Sigmoid colon (tissue), 7 donors: ENCODE results near the gene PLEKHA6. TPM values are rescaled to one million over a fixed set of nuclear protein-coding genes. Genes with fewer than 3 reads are reported as not detected.

ENCODE experiments used
- DNase-seq: peaks from one replicate; pipeline ENCODE4 v3.0.0-alpha.2; 2019
- H3K27ac ChIP-seq, 4 donors: fragments of 200-600 bp; sonication (generic); one replicate each; pipeline ENCODE4 v1.5.1; 2016 to 2019; ENCODE audit warnings: mild to moderate bottlenecking in 1 of 4
- H3K27me3 ChIP-seq, 3 donors: fragments of 200-600 bp; sonication (generic); one replicate each; pipeline ENCODE4 v1.5.1; 2019; ENCODE audit warnings: mild to moderate bottlenecking in 1 of 3
- H3K36me3 ChIP-seq, 4 donors: fragments of 200-600 bp; sonication (generic); one replicate each; pipeline ENCODE4 v1.5.1; 2016 to 2019
- H3K4me1 ChIP-seq, 4 donors: fragments of 200-600 bp; sonication (generic); one replicate each; pipeline ENCODE4 v1.5.1; 2017 to 2019
- H3K4me3 ChIP-seq, 4 donors: fragments of 200-600 bp; sonication (generic); one replicate each; pipeline ENCODE4 v1.5.1; 2017 to 2019; ENCODE audit warnings: mild to moderate bottlenecking in 2 of 4, moderate library complexity in 1 of 4
- H3K9me3 ChIP-seq, 4 donors: fragments of 200-600 bp in 3 of 4; sonication (generic) in 3 of 4; one replicate each; pipeline versions ENCODE4 v1.5.1 to v1.6.1; 2013 to 2019
- CTCF ChIP-seq, 4 experiments: fragments of 450-650 bp in 3 of 4; fragments of 200-600 bp in 1 of 4; IDR thresholded peaks; one replicate each; pipeline ENCODE4 v1.5.1; 2016 to 2019; ENCODE audit warnings: antibody characterized with exemption in 4 of 4, mild to moderate bottlenecking in 3 of 4, moderate library complexity in 2 of 4
- EP300 ChIP-seq, 4 donors: sonication (generic); formaldehyde crosslinking; IDR thresholded peaks; one replicate each; pipeline ENCODE4 v1.6.1; 2017; ENCODE audit warnings: antibody characterized with exemption in 4 of 4
- POLR2A ChIP-seq, 2 donors: fragments of 450-650 bp; IDR thresholded peaks; one replicate each; pipeline ENCODE4 v1.6.1; 2016; ENCODE audit warnings: antibody characterized with exemption in 2 of 2, mild to moderate bottlenecking in 2 of 2, moderate library complexity in 2 of 2
- POLR2AphosphoS5 ChIP-seq, 4 donors: sonication (generic); formaldehyde crosslinking; IDR thresholded peaks; one replicate each; pipeline ENCODE4 v1.6.1; 2017; ENCODE audit warnings: antibody characterized with exemption in 4 of 4
- WGBS, 2 donors: extraction: QIAGEN DNeasy Blood & Tissue Kit; methylation state at CpG; one replicate each; pipeline ENCODE4 v1.1.7; 2013; 5-methylcytosine and 5-hydroxymethylcytosine counted together
- intact Hi-C: fragments of 100-400 bp; cut with DNase I; formaldehyde crosslinking; loops from one replicate; pipeline ENCODE4 v1.15.1; 2023
- polyA plus RNA-seq, 3 donors: library from polyadenylated mRNA; stranded (reverse); fragments of 200-250 nt; gene quantifications; one replicate each; pipeline ENCODE4 v1.2.3, GENCODE V29; 2013
- total RNA-seq, 4 donors: library from RNA; depleted of rRNA; stranded (reverse); fragments of >200 nt; gene quantifications; one replicate each; pipeline ENCODE4 v1.1.0, GENCODE V29; 2016
- donor health status: healthy with polysubstance abuse.
- donor health status: Bipolar disorder and iron deficiency.
- donor health status: healthy.

The PLEKHA6 gene
- total and polyA plus RNA-seq, 7 donors: 5.6 to 58.7 (median 15.0) TPM

GRCh38 chr1:204337583-204337982 lies 22.1 kb downstream of the PLEKHA6 start:
- 43 to 71% methylated on average over 6 of the region's 6 CpGs for WGBS, 2 donors
- H3K27me3 ChIP-seq: no peaks in the 10 kb centered on the region
- no peaks in the 10 kb centered on the region for H3K36me3 ChIP-seq
- intact Hi-C loops: no loop called here
- peaks cover 0 to 34% (median 20%) of the 10 kb centered on the region in 4 donors for H3K4me1 ChIP-seq
- no peaks in the 10 kb centered on the region for H3K9me3 ChIP-seq
- TF ChIP-seq EP300 (IDR thresholded peaks at IDR 0.05) (no peak), POLR2AphosphoS5 (IDR thresholded peaks at IDR 0.05) (no peak), CTCF (IDR thresholded peaks at IDR 0.05) (no peak), POLR2A (IDR thresholded peaks at IDR 0.05) (no peak)
- no peak overlapping the region for H3K27ac ChIP-seq
- H3K4me3 ChIP-seq: no peak overlapping the region
- DNase-seq: no peak

DNA sequence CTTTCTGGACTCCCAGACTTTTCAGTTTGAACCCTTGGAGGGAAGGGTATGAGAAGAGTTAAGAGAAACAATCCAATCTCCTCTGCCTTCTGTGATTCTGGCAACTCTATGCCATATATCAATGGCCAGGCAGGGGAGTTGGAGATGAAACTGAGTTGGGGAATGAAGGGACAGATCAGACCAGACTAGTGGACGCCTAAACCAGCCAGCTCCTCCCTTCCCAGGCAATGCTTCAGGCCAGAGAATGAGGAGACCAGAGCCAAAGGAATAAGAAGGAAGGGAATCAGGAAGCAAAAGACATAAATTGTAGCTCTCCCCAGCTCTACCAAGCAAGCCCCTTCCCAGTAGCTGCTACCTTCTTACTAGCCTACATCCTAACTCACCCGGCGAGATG lies 22.7 kb downstream of the PLEKHA6 start:
- no peaks in the 10 kb centered on the region for H3K9me3 ChIP-seq
- H3K4me3 ChIP-seq: no peak overlapping the region
- 85 to 86% methylated on average over 3 of the region's 3 CpGs for WGBS, 2 donors
- no peak for DNase-seq
- intact Hi-C loops: no loop called here
- peaks cover 0 to 34% (median 20%) of the 10 kb centered on the region in 4 donors for H3K4me1 ChIP-seq
- no peaks in the 10 kb centered on the region for H3K27me3 ChIP-seq
- no peak overlapping the region for H3K27ac ChIP-seq
- TF ChIP-seq POLR2A (IDR thresholded peaks at IDR 0.05) (no peak), POLR2AphosphoS5 (IDR thresholded peaks at IDR 0.05) (no peak), CTCF (IDR thresholded peaks at IDR 0.05) (no peak), EP300 (IDR thresholded peaks at IDR 0.05) (no peak)
- H3K36me3 ChIP-seq: no peaks in the 10 kb centered on the region

DNA sequence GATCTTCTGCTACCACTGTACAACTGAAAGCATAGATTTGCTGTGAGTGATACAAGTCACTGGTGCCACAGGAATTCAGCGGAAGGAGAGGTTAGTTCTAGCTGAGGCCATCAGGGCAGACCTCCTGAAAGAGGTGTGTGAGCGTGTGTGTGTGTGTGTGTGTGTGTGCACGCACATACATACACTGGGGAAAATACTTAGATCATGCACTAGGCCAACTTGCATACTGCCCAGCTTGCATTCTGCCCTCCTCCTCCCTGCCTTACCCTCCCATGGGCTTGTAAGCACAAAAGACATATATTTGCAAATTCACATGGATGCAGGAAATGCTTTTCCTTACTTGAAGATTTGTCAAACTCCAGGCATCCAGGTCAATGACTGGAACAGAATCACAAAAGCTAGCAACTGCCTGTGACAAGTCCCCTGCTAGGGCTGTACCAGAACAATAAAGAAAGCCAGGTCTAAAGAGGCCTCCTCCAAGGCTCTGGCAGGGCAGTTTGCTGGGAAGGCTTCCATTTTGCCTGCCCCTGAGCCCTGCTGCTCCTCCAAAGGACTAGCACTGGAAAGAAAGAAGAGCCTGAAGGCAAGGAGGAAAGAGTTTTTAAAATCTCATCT lies 23.2 kb downstream of the PLEKHA6 start:
- Histone ChIP-seq H3K4me1 (peaks cover 0 to 34% (median 20%) of the 10 kb centered on the region in 4 donors), H3K27ac (no peak overlapping the region), H3K4me3 (no peak overlapping the region), H3K27me3 (no peaks in the 10 kb centered on the region), H3K36me3 (no peaks in the 10 kb centered on the region), H3K9me3 (no peaks in the 10 kb centered on the region)
- DNase-seq: no peak
- intact Hi-C loops: no loop called here
- 74 to 96% methylated on average over 3 of the region's 3 CpGs for whole genome bisulfite sequencing, 2 donors
- TF ChIP-seq CTCF (IDR thresholded peaks at IDR 0.05): no peak
- no peak for TF ChIP-seq POLR2AphosphoS5 (IDR thresholded peaks at IDR 0.05)
- TF ChIP-seq POLR2A (IDR thresholded peaks at IDR 0.05): no peak
- no peak for TF ChIP-seq EP300 (IDR thresholded peaks at IDR 0.05)

DNA sequence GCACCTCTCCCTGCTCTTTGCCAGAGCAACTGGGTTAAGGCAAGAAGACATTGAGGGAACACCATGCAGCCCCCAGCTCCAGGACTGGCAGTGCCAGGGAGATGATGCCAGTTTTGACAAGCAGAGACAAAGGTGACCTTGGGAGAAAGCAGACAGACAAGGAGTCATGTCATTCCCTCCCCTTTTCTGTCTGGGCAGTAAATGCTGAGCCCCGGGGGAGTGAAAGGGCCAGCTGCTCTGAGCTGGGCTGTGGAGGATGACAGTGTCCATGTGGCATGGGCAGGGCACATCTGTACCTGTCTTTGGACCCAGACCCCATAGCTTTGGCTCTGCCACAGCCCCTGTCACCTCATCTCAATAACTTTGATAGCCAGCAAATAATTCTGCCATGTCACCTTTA lies 24.2 kb downstream of the PLEKHA6 start:
- Histone ChIP-seq H3K9me3 (no peaks in the 10 kb centered on the region), H3K4me1 (peaks cover 0 to 34% (median 20%) of the 10 kb centered on the region in 4 donors), H3K27me3 (no peaks in the 10 kb centered on the region), H3K36me3 (no peaks in the 10 kb centered on the region), H3K27ac (no peak overlapping the region), H3K4me3 (no peak overlapping the region)
- no peak for TF ChIP-seq CTCF (IDR thresholded peaks at IDR 0.05)
- no peak for TF ChIP-seq EP300 (IDR thresholded peaks at IDR 0.05)
- no peak for TF ChIP-seq POLR2AphosphoS5 (IDR thresholded peaks at IDR 0.05)
- no peak for TF ChIP-seq POLR2A (IDR thresholded peaks at IDR 0.05)
- no peak for DNase-seq
- WGBS, 2 donors: 75 to 84% methylated on average over 1 of the region's 1 CpG
- intact Hi-C loops: no loop called here

DNA sequence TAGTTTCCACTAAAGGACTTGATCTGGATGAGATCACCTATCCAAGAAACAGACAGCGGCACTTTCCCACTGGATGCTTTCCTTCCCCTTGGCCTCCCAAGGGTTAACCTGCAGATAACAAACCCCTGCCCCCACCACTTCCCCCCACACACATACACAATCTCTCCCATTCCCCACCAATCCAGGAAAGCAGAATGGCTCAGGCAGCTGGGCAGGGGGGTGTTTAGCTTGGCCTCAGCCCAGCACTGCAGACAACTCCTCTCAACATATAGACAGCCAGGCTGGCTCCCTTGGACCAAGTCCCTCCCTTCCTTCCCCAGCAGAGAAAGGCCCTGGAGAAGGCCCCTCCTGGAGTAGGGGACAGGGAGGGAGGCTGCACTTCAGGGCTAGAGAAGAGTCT lies 24.6 kb downstream of the PLEKHA6 start:
- DNase-seq: no peak
- H3K27ac ChIP-seq: no peak overlapping the region
- H3K9me3 ChIP-seq: no peaks in the 10 kb centered on the region
- peaks cover 0 to 30% (median 20%) of the 10 kb centered on the region in 4 donors for H3K4me1 ChIP-seq
- no peak overlapping the region for H3K4me3 ChIP-seq
- 75 to 87% methylated on average over 1 of the region's 1 CpG for WGBS, 2 donors
- H3K27me3 ChIP-seq: no peaks in the 10 kb centered on the region
- intact Hi-C loops: no loop called here
- TF ChIP-seq POLR2A (IDR thresholded peaks at IDR 0.05): no peak
- TF ChIP-seq EP300 (IDR thresholded peaks at IDR 0.05): no peak
- no peak for TF ChIP-seq POLR2AphosphoS5 (IDR thresholded peaks at IDR 0.05)
- TF ChIP-seq CTCF (IDR thresholded peaks at IDR 0.05): no peak
- no peaks in the 10 kb centered on the region for H3K36me3 ChIP-seq
